Measurements from ENCODE around the gene DESI1.

- TF ChIP-seq CTCF (IDR thresholded peaks at IDR 0.05) (no peak), POLR2A (IDR thresholded peaks at IDR 0.05) (no peak)
These were observed 55.3 kb downstream of the DESI1 start for GRCh38 chr22:41565403-41566054.

All from uterus (tissue), 2 donors.